IMR-90 (cell line): ENCODE data around the gene LRRC70.

Experiments
- BHLHE40 ChIP-seq: fragments of 150-350 bp; IDR thresholded peaks from 2 replicates; pipeline ENCODE4 v1.6.1; 2016; ENCODE audit warnings: mild to moderate bottlenecking, low read depth, low read length
- CEBPB ChIP-seq: IDR thresholded peaks from 2 replicates; pipeline ENCODE4 v1.6.1; 2012; ENCODE audit warnings: low read depth, low read length, improper control_type of control experiment
- CHD1 ChIP-seq: IDR thresholded peaks from 2 replicates; pipeline ENCODE4 v1.6.1; 2012; ENCODE audit warnings: low read depth, low read length, improper control_type of control experiment
- CTCF ChIP-seq: conservative IDR thresholded peaks from 2 replicates; pipeline ENCODE4 v1.5.1; 2012; ENCODE audit warnings: mild to moderate bottlenecking, low read depth, low read length, improper control_type of control experiment
- FOS ChIP-seq: fragments of 150-350 bp; IDR thresholded peaks from 2 replicates; pipeline ENCODE4 v1.6.1; 2016; ENCODE audit warnings: low read depth, low read length
- MAFK ChIP-seq: IDR thresholded peaks from 2 replicates; pipeline ENCODE4 v1.6.1; 2012; ENCODE audit warnings: low read depth, low read length, improper control_type of control experiment
- MAZ ChIP-seq: IDR thresholded peaks from 2 replicates; pipeline ENCODE4 v1.6.1; 2012; ENCODE audit warnings: low read depth, mild to moderate bottlenecking, low read length, improper control_type of control experiment, moderate library complexity, borderline replicate concordance
- MXI1 ChIP-seq: IDR thresholded peaks from 2 replicates; pipeline ENCODE4 v1.6.1; 2012; ENCODE audit warnings: low read depth, mild to moderate bottlenecking, low read length, moderate library complexity, borderline replicate concordance
- POLR2A ChIP-seq: IDR thresholded peaks from 2 replicates; pipeline ENCODE4 v1.6.1; 2012; ENCODE audit warnings: mild to moderate bottlenecking, low read depth, low read length
- RAD21 ChIP-seq: IDR thresholded peaks from 2 replicates; pipeline ENCODE4 v1.6.1; 2012; ENCODE audit warnings: low read length, improper control_type of control experiment
- RCOR1 ChIP-seq: IDR thresholded peaks from 2 replicates; pipeline ENCODE4 v1.6.1; 2012; ENCODE audit warnings: mild to moderate bottlenecking, low read length, improper control_type of control experiment; ENCODE audit not compliant: insufficient replicate concordance
- RFX5 ChIP-seq: IDR thresholded peaks from 2 replicates; pipeline ENCODE4 v1.8.0; 2012; ENCODE audit warnings: low read depth, mild to moderate bottlenecking, low read length, moderate library complexity
- SMC3 ChIP-seq: fragments of 150-350 bp; IDR thresholded peaks from 2 replicates; pipeline ENCODE4 v1.6.1; 2016; ENCODE audit warnings: low read depth, mild to moderate bottlenecking, antibody characterized with exemption, low read length, moderate library complexity

- no peak for TF ChIP-seq CTCF
- no peak for TF ChIP-seq SMC3
- no peak for TF ChIP-seq CEBPB
- no peak for TF ChIP-seq RAD21
- TF ChIP-seq MXI1, result no peak
- no peak for TF ChIP-seq FOS
- TF ChIP-seq POLR2A, result no peak
- no peak for TF ChIP-seq RCOR1
- no peak for TF ChIP-seq RFX5
- no peak for TF ChIP-seq BHLHE40
- TF ChIP-seq MAFK, result no peak
- TF ChIP-seq MAZ, result no peak
- no peak for TF ChIP-seq CHD1
Measured at GRCh38 chr5:62575489-62575888, 3.1 kb upstream of the LRRC70 start.
